ENCODE data around the gene RAB11B.

DNA sequence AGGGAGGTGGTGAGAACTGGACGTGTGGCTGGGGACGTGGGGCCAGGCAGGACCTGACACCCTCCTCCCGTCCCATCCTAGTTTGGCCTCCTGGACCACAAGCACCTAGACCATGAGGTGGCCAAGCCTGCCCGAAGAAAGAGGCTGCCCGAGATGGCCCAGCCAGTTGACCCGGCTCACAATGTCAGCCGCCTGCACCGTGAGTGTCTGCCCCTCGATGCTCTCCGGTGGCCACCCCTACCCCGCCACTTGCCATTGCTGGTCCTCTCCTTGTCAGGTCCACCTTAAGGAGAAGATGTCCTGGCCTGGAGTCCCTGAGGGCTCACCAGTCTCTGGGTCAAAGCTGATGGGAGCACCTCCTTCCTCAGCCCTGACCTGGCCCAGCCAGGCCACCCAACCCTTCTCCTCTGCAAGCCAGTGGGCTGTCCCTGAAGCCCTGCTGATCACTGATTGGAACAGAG is 24.0 kb upstream of the RAB11B start:
- TF ChIP-seq GABPA (IDR thresholded peaks at IDR 0.05 in 1 of 2, conservative IDR thresholded peaks at IDR 0.05 in 1 of 2) (no peak), TAF1 (conservative IDR thresholded peaks at IDR 0.05) (no peak)
- TF ChIP-seq, protein P1, sequence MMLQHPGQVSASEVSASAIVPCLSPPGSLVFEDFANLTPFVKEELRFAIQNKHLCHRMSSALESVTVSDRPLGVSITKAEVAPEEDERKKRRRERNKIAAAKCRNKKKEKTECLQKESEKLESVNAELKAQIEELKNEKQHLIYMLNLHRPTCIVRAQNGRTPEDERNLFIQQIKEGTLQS (IDR thresholded peaks at IDR 0.05), result no peak
- TF ChIP-seq, protein P2, sequence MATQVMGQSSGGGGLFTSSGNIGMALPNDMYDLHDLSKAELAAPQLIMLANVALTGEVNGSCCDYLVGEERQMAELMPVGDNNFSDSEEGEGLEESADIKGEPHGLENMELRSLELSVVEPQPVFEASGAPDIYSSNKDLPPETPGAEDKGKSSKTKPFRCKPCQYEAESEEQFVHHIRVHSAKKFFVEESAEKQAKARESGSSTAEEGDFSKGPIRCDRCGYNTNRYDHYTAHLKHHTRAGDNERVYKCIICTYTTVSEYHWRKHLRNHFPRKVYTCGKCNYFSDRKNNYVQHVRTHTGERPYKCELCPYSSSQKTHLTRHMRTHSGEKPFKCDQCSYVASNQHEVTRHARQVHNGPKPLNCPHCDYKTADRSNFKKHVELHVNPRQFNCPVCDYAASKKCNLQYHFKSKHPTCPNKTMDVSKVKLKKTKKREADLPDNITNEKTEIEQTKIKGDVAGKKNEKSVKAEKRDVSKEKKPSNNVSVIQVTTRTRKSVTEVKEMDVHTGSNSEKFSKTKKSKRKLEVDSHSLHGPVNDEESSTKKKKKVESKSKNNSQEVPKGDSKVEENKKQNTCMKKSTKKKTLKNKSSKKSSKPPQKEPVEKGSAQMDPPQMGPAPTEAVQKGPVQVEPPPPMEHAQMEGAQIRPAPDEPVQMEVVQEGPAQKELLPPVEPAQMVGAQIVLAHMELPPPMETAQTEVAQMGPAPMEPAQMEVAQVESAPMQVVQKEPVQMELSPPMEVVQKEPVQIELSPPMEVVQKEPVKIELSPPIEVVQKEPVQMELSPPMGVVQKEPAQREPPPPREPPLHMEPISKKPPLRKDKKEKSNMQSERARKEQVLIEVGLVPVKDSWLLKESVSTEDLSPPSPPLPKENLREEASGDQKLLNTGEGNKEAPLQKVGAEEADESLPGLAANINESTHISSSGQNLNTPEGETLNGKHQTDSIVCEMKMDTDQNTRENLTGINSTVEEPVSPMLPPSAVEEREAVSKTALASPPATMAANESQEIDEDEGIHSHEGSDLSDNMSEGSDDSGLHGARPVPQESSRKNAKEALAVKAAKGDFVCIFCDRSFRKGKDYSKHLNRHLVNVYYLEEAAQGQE (IDR thresholded peaks at IDR 0.05), result no peak
- TF ChIP-seq, protein P3, sequence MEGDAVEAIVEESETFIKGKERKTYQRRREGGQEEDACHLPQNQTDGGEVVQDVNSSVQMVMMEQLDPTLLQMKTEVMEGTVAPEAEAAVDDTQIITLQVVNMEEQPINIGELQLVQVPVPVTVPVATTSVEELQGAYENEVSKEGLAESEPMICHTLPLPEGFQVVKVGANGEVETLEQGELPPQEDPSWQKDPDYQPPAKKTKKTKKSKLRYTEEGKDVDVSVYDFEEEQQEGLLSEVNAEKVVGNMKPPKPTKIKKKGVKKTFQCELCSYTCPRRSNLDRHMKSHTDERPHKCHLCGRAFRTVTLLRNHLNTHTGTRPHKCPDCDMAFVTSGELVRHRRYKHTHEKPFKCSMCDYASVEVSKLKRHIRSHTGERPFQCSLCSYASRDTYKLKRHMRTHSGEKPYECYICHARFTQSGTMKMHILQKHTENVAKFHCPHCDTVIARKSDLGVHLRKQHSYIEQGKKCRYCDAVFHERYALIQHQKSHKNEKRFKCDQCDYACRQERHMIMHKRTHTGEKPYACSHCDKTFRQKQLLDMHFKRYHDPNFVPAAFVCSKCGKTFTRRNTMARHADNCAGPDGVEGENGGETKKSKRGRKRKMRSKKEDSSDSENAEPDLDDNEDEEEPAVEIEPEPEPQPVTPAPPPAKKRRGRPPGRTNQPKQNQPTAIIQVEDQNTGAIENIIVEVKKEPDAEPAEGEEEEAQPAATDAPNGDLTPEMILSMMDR (IDR thresholded peaks at IDR 0.05; ENCODE audit: low read depth, low read length, missing input control), result no peak
- TF ChIP-seq, protein P4, sequence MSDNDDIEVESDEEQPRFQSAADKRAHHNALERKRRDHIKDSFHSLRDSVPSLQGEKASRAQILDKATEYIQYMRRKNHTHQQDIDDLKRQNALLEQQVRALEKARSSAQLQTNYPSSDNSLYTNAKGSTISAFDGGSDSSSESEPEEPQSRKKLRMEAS (IDR thresholded peaks at IDR 0.05), result no peak
